ENCODE measurements around the gene USP2.
A peak's percentile ranks its signal among the peaks of the same experiment; 100 is the strongest.

The USP2 gene

GRCh38 chr11:119315131-119316015 is 66.1 kb downstream of the USP2 start:
- peak overlapping the region; percentile 92 for H3K9ac ChIP-seq (ENCODE audit: low read length)
- peaks cover 47% of the 10 kb centered on the region for H3K4me1 ChIP-seq (ENCODE audit: insufficient read depth, low read length)
- peak overlapping the region; percentile 98 for H3K27ac ChIP-seq (ENCODE audit: low read depth, low read length)
- no peaks in the 10 kb centered on the region for H3K9me3 ChIP-seq (ENCODE audit: low read length)
- peak overlapping the region; percentile 81 to 87 for H3K4me3 ChIP-seq (ENCODE audit: low read depth in 1 of 2, low read length in 2 of 2)
- no peaks in the 10 kb centered on the region for H3K27me3 ChIP-seq (ENCODE audit: control insufficient read depth in 1 of 2, insufficient read depth in 2 of 2, low read length in 2 of 2)
- peaks cover 44% of the 10 kb centered on the region for H3K36me3 ChIP-seq (ENCODE audit: insufficient read depth, low read length)

- Histone ChIP-seq H3K36me3 (ENCODE audit: insufficient read depth, low read length) (peaks cover 50% of the 10 kb centered on the region), H3K27me3 (ENCODE audit: control insufficient read depth in 1 of 2, insufficient read depth in 2 of 2, low read length in 2 of 2) (no peaks in the 10 kb centered on the region), H3K4me3 (ENCODE audit: low read depth in 1 of 2, low read length in 2 of 2) (peak overlapping the region; percentile 81 to 87), H3K9ac (ENCODE audit: low read length) (peak overlapping the region; percentile 92), H3K4me1 (ENCODE audit: insufficient read depth, low read length) (peaks cover 41% of the 10 kb centered on the region), H3K27ac (ENCODE audit: low read depth, low read length) (peak overlapping the region; percentile 98), H3K9me3 (ENCODE audit: low read length) (no peaks in the 10 kb centered on the region)
Observed at GRCh38 chr11:119314726-119315125, 66.8 kb downstream of the USP2 start.

GRCh38 chr11:119310682-119311052 is 70.8 kb downstream of the USP2 start:
- no peaks in the 10 kb centered on the region for H3K27me3 ChIP-seq (ENCODE audit: control insufficient read depth in 1 of 2, insufficient read depth in 2 of 2, low read length in 2 of 2)
- H3K36me3 ChIP-seq (ENCODE audit: insufficient read depth, low read length) = peaks cover 68% of the 10 kb centered on the region
- H3K9me3 ChIP-seq (ENCODE audit: low read length) = no peaks in the 10 kb centered on the region
- no peak overlapping the region for H3K4me3 ChIP-seq (ENCODE audit: low read depth in 1 of 2, low read length in 2 of 2)
- no peak overlapping the region for H3K9ac ChIP-seq (ENCODE audit: low read length)
- no peak overlapping the region for H3K27ac ChIP-seq (ENCODE audit: low read depth, low read length)
- peaks cover 16% of the 10 kb centered on the region for H3K4me1 ChIP-seq (ENCODE audit: insufficient read depth, low read length)

GRCh38 chr11:119309953-119310681 is 71.4 kb downstream of the USP2 start:
- peaks cover 12% of the 10 kb centered on the region for H3K4me1 ChIP-seq (ENCODE audit: insufficient read depth, low read length)
- no peak overlapping the region for H3K4me3 ChIP-seq (ENCODE audit: low read depth in 1 of 2, low read length in 2 of 2)
- peaks cover 67% of the 10 kb centered on the region for H3K36me3 ChIP-seq (ENCODE audit: insufficient read depth, low read length)
- H3K9ac ChIP-seq (ENCODE audit: low read length) = no peak overlapping the region
- no peaks in the 10 kb centered on the region for H3K27me3 ChIP-seq (ENCODE audit: control insufficient read depth in 1 of 2, insufficient read depth in 2 of 2, low read length in 2 of 2)
- no peak overlapping the region for H3K27ac ChIP-seq (ENCODE audit: low read depth, low read length)
- H3K9me3 ChIP-seq (ENCODE audit: low read length) = no peaks in the 10 kb centered on the region

- no peak overlapping the region for H3K4me3 ChIP-seq (ENCODE audit: low read depth in 1 of 2, low read length in 2 of 2)
- H3K9me3 ChIP-seq (ENCODE audit: low read length) = no peaks in the 10 kb centered on the region
- H3K4me1 ChIP-seq (ENCODE audit: insufficient read depth, low read length) = peaks cover 6% of the 10 kb centered on the region
- H3K9ac ChIP-seq (ENCODE audit: low read length) = no peak overlapping the region
- H3K36me3 ChIP-seq (ENCODE audit: insufficient read depth, low read length) = peaks cover 60% of the 10 kb centered on the region
- no peaks in the 10 kb centered on the region for H3K27me3 ChIP-seq (ENCODE audit: control insufficient read depth in 1 of 2, insufficient read depth in 2 of 2, low read length in 2 of 2)
- H3K27ac ChIP-seq (ENCODE audit: low read depth, low read length) = no peak overlapping the region
Observed at GRCh38 chr11:119309411-119309810, 72.1 kb downstream of the USP2 start.

GRCh38 chr11:119307974-119308373 is 73.5 kb downstream of the USP2 start:
- Histone ChIP-seq H3K4me1 (ENCODE audit: insufficient read depth, low read length) (peaks cover 3% of the 10 kb centered on the region), H3K9ac (ENCODE audit: low read length) (no peak overlapping the region), H3K4me3 (ENCODE audit: low read depth in 1 of 2, low read length in 2 of 2) (no peak overlapping the region), H3K27ac (ENCODE audit: low read depth, low read length) (no peak overlapping the region), H3K27me3 (ENCODE audit: control insufficient read depth in 1 of 2, insufficient read depth in 2 of 2, low read length in 2 of 2) (no peaks in the 10 kb centered on the region), H3K9me3 (ENCODE audit: low read length) (no peaks in the 10 kb centered on the region), H3K36me3 (ENCODE audit: insufficient read depth, low read length) (peaks cover 54% of the 10 kb centered on the region)

- Histone ChIP-seq H3K9me3 (ENCODE audit: low read length) (no peaks in the 10 kb centered on the region), H3K27ac (ENCODE audit: low read depth, low read length) (peak overlapping the region; percentile 29), H3K9ac (ENCODE audit: low read length) (no peak overlapping the region), H3K27me3 (ENCODE audit: control insufficient read depth in 1 of 2, insufficient read depth in 2 of 2, low read length in 2 of 2) (no peaks in the 10 kb centered on the region), H3K36me3 (ENCODE audit: insufficient read depth, low read length) (peaks cover 46% of the 10 kb centered on the region), H3K4me3 (ENCODE audit: low read depth in 1 of 2, low read length in 2 of 2) (no peak overlapping the region), H3K4me1 (ENCODE audit: insufficient read depth, low read length) (peaks cover 3% of the 10 kb centered on the region)
Observed at GRCh38 chr11:119307219-119307618, 74.3 kb downstream of the USP2 start.

- Histone ChIP-seq H3K36me3 (ENCODE audit: insufficient read depth, low read length) (peaks cover 44% of the 10 kb centered on the region), H3K27me3 (ENCODE audit: control insufficient read depth in 1 of 2, insufficient read depth in 2 of 2, low read length in 2 of 2) (no peaks in the 10 kb centered on the region), H3K27ac (ENCODE audit: low read depth, low read length) (no peak overlapping the region), H3K9me3 (ENCODE audit: low read length) (no peaks in the 10 kb centered on the region), H3K9ac (ENCODE audit: low read length) (no peak overlapping the region), H3K4me3 (ENCODE audit: low read depth in 1 of 2, low read length in 2 of 2) (no peak overlapping the region), H3K4me1 (ENCODE audit: insufficient read depth, low read length) (peaks cover 3% of the 10 kb centered on the region)
Observed at GRCh38 chr11:119306373-119306890, 75.1 kb downstream of the USP2 start.

GRCh38 chr11:119305556-119306372 is 75.7 kb downstream of the USP2 start:
- Histone ChIP-seq H3K27me3 (ENCODE audit: control insufficient read depth in 1 of 2, insufficient read depth in 2 of 2, low read length in 2 of 2) (no peaks in the 10 kb centered on the region), H3K36me3 (ENCODE audit: insufficient read depth, low read length) (peaks cover 42% of the 10 kb centered on the region), H3K9ac (ENCODE audit: low read length) (no peak overlapping the region), H3K4me1 (ENCODE audit: insufficient read depth, low read length) (peaks cover 6% of the 10 kb centered on the region), H3K9me3 (ENCODE audit: low read length) (no peaks in the 10 kb centered on the region), H3K4me3 (ENCODE audit: low read depth in 1 of 2, low read length in 2 of 2) (no peak overlapping the region), H3K27ac (ENCODE audit: low read depth, low read length) (no peak overlapping the region)
